Ishikawa (cell line): Measurements from ENCODE around the gene NEGR1.

Experiments used
- CEBPB ChIP-seq: IDR thresholded peaks from 2 replicates; pipeline ENCODE4 v1.6.1; 2012
- CREB1 ChIP-seq: IDR thresholded peaks from 2 replicates; pipeline ENCODE4 v1.6.1; 2012; ENCODE audit warnings: low read depth
- EGR1 ChIP-seq: IDR thresholded peaks from 2 replicates; pipeline ENCODE4 v1.6.1; 2012
- EP300 ChIP-seq: IDR thresholded peaks from 2 replicates; pipeline ENCODE4 v1.6.1; 2012; ENCODE audit warnings: borderline replicate concordance
- FOXM1 ChIP-seq: IDR thresholded peaks from 2 replicates; pipeline ENCODE4 v1.6.1; 2012; ENCODE audit warnings: low read depth, borderline replicate concordance
- NFIC ChIP-seq: IDR thresholded peaks from 2 replicates; pipeline ENCODE4 v1.6.1; 2012
- RAD21 ChIP-seq: IDR thresholded peaks from 2 replicates; pipeline ENCODE4 v1.6.1; 2012; ENCODE audit warnings: low read depth
- TAF1 ChIP-seq: IDR thresholded peaks from 2 replicates; pipeline ENCODE4 v1.6.1; 2012; ENCODE audit warnings: low read depth, mild to moderate bottlenecking
- TEAD4 ChIP-seq: IDR thresholded peaks from 2 replicates; pipeline ENCODE4 v1.6.1; 2012
- YY1 ChIP-seq: IDR thresholded peaks from 2 replicates; pipeline ENCODE4 v1.6.1; 2012; ENCODE audit warnings: low read depth
- TF ChIP-seq, protein P1 (sequence below): IDR thresholded peaks from 2 replicates; pipeline ENCODE4 v1.6.1; 2012
- TF ChIP-seq, protein P2 (sequence below): IDR thresholded peaks from 2 replicates; pipeline ENCODE4 v1.6.1; 2012; ENCODE audit warnings: low read depth, mild to moderate bottlenecking
- TF ChIP-seq, protein P3 (sequence below): IDR thresholded peaks from 2 replicates; pipeline ENCODE4 v1.6.1; 2012

DNA sequence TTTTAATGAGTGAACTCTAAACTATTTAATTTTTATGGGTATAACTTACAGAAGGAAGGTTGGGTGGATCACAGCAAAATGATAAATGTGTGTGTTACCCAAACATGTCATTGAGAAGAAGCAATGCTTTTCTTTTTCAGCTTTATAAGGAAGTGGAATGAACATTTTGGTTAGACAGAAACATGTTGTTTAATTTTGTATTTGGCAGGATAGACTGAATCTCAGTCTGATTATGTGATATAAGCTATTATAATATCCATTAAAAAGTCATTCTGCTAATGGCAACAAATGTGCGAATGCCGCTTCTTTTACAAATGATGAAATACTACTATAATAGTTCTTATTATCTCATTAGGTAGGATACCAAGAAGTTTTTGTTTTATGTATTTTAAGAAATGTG lies 919.6 kb downstream of the NEGR1 start:
- TF ChIP-seq EGR1 (no peak), EP300 (no peak), TEAD4 (no peak), TAF1 (no peak), NFIC (no peak), YY1 (no peak), FOXM1 (no peak), CREB1 (no peak), CEBPB (no peak), RAD21 (no peak)
- TF ChIP-seq, protein P1, sequence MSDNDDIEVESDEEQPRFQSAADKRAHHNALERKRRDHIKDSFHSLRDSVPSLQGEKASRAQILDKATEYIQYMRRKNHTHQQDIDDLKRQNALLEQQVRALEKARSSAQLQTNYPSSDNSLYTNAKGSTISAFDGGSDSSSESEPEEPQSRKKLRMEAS = no peak
- TF ChIP-seq, protein P2, sequence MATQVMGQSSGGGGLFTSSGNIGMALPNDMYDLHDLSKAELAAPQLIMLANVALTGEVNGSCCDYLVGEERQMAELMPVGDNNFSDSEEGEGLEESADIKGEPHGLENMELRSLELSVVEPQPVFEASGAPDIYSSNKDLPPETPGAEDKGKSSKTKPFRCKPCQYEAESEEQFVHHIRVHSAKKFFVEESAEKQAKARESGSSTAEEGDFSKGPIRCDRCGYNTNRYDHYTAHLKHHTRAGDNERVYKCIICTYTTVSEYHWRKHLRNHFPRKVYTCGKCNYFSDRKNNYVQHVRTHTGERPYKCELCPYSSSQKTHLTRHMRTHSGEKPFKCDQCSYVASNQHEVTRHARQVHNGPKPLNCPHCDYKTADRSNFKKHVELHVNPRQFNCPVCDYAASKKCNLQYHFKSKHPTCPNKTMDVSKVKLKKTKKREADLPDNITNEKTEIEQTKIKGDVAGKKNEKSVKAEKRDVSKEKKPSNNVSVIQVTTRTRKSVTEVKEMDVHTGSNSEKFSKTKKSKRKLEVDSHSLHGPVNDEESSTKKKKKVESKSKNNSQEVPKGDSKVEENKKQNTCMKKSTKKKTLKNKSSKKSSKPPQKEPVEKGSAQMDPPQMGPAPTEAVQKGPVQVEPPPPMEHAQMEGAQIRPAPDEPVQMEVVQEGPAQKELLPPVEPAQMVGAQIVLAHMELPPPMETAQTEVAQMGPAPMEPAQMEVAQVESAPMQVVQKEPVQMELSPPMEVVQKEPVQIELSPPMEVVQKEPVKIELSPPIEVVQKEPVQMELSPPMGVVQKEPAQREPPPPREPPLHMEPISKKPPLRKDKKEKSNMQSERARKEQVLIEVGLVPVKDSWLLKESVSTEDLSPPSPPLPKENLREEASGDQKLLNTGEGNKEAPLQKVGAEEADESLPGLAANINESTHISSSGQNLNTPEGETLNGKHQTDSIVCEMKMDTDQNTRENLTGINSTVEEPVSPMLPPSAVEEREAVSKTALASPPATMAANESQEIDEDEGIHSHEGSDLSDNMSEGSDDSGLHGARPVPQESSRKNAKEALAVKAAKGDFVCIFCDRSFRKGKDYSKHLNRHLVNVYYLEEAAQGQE = no peak
- TF ChIP-seq, protein P3, sequence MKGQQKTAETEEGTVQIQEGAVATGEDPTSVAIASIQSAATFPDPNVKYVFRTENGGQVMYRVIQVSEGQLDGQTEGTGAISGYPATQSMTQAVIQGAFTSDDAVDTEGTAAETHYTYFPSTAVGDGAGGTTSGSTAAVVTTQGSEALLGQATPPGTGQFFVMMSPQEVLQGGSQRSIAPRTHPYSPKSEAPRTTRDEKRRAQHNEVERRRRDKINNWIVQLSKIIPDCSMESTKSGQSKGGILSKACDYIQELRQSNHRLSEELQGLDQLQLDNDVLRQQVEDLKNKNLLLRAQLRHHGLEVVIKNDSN = no peak
